GM06990 (cell line): ENCODE data around the gene PALLD.

Experiments used
- DNase-seq: peaks from one replicate; pipeline ENCODE4 v3.0.0-alpha.2; 2011; ENCODE audit not compliant: insufficient read length; ENCODE audit errors: extremely low read depth
- H3K27me3 ChIP-seq: replicated peaks from 2 replicates; pipeline ENCODE4 v1.6.0; 2011; ENCODE audit warnings: low read length; ENCODE audit not compliant: control insufficient read depth, insufficient read depth
- H3K36me3 ChIP-seq: 2 replicates; pipeline ENCODE4 v1.5.1; 2011; ENCODE audit warnings: low read length; ENCODE audit not compliant: control insufficient read depth, insufficient read depth
- H3K4me3 ChIP-seq: replicated peaks from 2 replicates; pipeline ENCODE4 v1.5.1; 2011; ENCODE audit warnings: low read depth, mild to moderate bottlenecking, control low read depth, low read length
- CTCF ChIP-seq: IDR thresholded peaks from 2 replicates; pipeline ENCODE4 v1.5.1; 2011; ENCODE audit warnings: low read length, control low read depth, mild to moderate bottlenecking, inconsistent platforms; ENCODE audit not compliant: insufficient read depth, poor library complexity, severe bottlenecking

PALLD gene

GRCh38 chr4:168480931-168481611 lies 15.8 kb upstream of the PALLD start:
- H3K4me3 ChIP-seq: peak overlapping the region; percentile 77

GRCh38 chr4:168483811-168484210 lies 13.0 kb upstream of the PALLD start:
- no peak overlapping the region for H3K4me3 ChIP-seq
- H3K27me3 ChIP-seq: no peaks in the 10 kb centered on the region
- DNase-seq: no peak
- H3K36me3 ChIP-seq: no peaks in the 10 kb centered on the region
- TF ChIP-seq CTCF: no peak

More at GRCh38 chr4:168480931-168481611, 15.8 kb upstream of the PALLD start:
- Histone ChIP-seq H3K27me3 (no peaks in the 10 kb centered on the region), H3K36me3 (no peaks in the 10 kb centered on the region)
- peak; percentile 24 for DNase-seq
- no peak for TF ChIP-seq CTCF

- no peak for DNase-seq
Measured at GRCh38 chr4:168484626-168485025, 12.2 kb upstream of the PALLD start.

GRCh38 chr4:168485156-168485910 lies 11.5 kb upstream of the PALLD start:
- no peak overlapping the region for H3K4me3 ChIP-seq
- no peaks in the 10 kb centered on the region for H3K36me3 ChIP-seq
- H3K27me3 ChIP-seq: no peaks in the 10 kb centered on the region
- DNase-seq: no peak
- TF ChIP-seq CTCF: no peak

More at GRCh38 chr4:168484626-168485025, 12.2 kb upstream of the PALLD start:
- Histone ChIP-seq H3K4me3 (no peak overlapping the region), H3K27me3 (no peaks in the 10 kb centered on the region), H3K36me3 (no peaks in the 10 kb centered on the region)
- no peak for TF ChIP-seq CTCF

GRCh38 chr4:168486912-168487281 lies 10.0 kb upstream of the PALLD start:
- TF ChIP-seq CTCF: no peak
- no peaks in the 10 kb centered on the region for H3K27me3 ChIP-seq
- DNase-seq: no peak
- H3K36me3 ChIP-seq: no peaks in the 10 kb centered on the region
- H3K4me3 ChIP-seq: no peak overlapping the region
